ENCODE data around the gene EPHA10.

EPHA10 gene

GRCh38 chr1:37765916-37766664 lies 1.2 kb upstream of the EPHA10 start:
- DNase-seq (ENCODE audit: low read depth): no peak
- no peak overlapping the region for H3K4me3 ChIP-seq (ENCODE audit: low read depth, low read length)
- TF ChIP-seq CTCF (IDR thresholded peaks at IDR 0.05; ENCODE audit: control insufficient read depth, extremely low read depth, insufficient read depth): no peak

GRCh38 chr1:37764414-37764825 lies 500 bp downstream of the EPHA10 start:
- no peak for DNase-seq (ENCODE audit: low read depth)

GRCh38 chr1:37763791-37764413 lies 1.0 kb downstream of the EPHA10 start:
- TF ChIP-seq CTCF (IDR thresholded peaks at IDR 0.05; ENCODE audit: control insufficient read depth, extremely low read depth, insufficient read depth): no peak
- no peak for DNase-seq (ENCODE audit: low read depth)
- no peak overlapping the region for H3K4me3 ChIP-seq (ENCODE audit: low read depth, low read length)

More at GRCh38 chr1:37764414-37764825, 500 bp downstream of the EPHA10 start:
- TF ChIP-seq CTCF (IDR thresholded peaks at IDR 0.05; ENCODE audit: control insufficient read depth, extremely low read depth, insufficient read depth): no peak
- no peak overlapping the region for H3K4me3 ChIP-seq (ENCODE audit: low read depth, low read length)

GRCh38 chr1:37762516-37762915 lies 2.4 kb downstream of the EPHA10 start:
- no peak for DNase-seq (ENCODE audit: low read depth)
- no peak for TF ChIP-seq CTCF (IDR thresholded peaks at IDR 0.05; ENCODE audit: control insufficient read depth, extremely low read depth, insufficient read depth)
- H3K4me3 ChIP-seq (ENCODE audit: low read depth, low read length): no peak overlapping the region

- DNase-seq (ENCODE audit: low read depth): no peak
- no peak overlapping the region for H3K4me3 ChIP-seq (ENCODE audit: low read depth, low read length)
- TF ChIP-seq CTCF (IDR thresholded peaks at IDR 0.05; ENCODE audit: control insufficient read depth, extremely low read depth, insufficient read depth): no peak
These were observed 3.4 kb downstream of the EPHA10 start for GRCh38 chr1:37761416-37762095.

- no peak for TF ChIP-seq CTCF (IDR thresholded peaks at IDR 0.05; ENCODE audit: control insufficient read depth, extremely low read depth, insufficient read depth)
- no peak for DNase-seq (ENCODE audit: low read depth)
- H3K4me3 ChIP-seq (ENCODE audit: low read depth, low read length): no peak overlapping the region
These were observed 5.5 kb downstream of the EPHA10 start for GRCh38 chr1:37759451-37759850.

Data from LNCaP clone FGC (cell line).